Prostate gland (tissue), 2 donors: Measurements from ENCODE around the gene BHMT2. TPM values are rescaled to one million over a fixed set of nuclear protein-coding genes. Genes with fewer than 3 reads are reported as not detected.

Experiments
- DNase-seq: peaks from one replicate; pipeline ENCODE4 v3.0.0-alpha.2; 2019; ENCODE audit warnings: low spot score
- H3K27ac ChIP-seq, 2 donors: fragments of 200-600 bp; sonication (generic); 2 replicates each; pipeline ENCODE4 v1.5.1; 2017 to 2019
- H3K27me3 ChIP-seq: fragments of 200-600 bp; sonication (generic); replicated peaks from 2 replicates; pipeline ENCODE4 v1.5.1; 2019; ENCODE audit not compliant: insufficient read depth
- H3K36me3 ChIP-seq, 2 donors: fragments of 200-600 bp; sonication (generic); 1 replicate in 1 of 2; 2 replicates in 1 of 2; pipeline versions ENCODE4 v1.5.1 to v1.8.1; 2017 to 2019
- H3K4me1 ChIP-seq: fragments of 200-600 bp; sonication (generic); replicated peaks from 2 replicates; pipeline ENCODE4 v1.5.1; 2019
- H3K4me3 ChIP-seq, 2 donors: fragments of 200-600 bp; sonication (generic); 2 replicates each; pipeline ENCODE4 v1.5.1; 2017 to 2019
- H3K9me3 ChIP-seq: fragments of 200-600 bp; sonication (generic); 2 replicates; pipeline ENCODE4 v1.5.1; 2017
- CTCF ChIP-seq, 4 experiments: fragments of 200-600 bp in 2 of 4; fragments of 450-650 bp in 2 of 4; sonication (generic) in 2 of 4; IDR thresholded peaks; 1 replicate in 3 of 4; 2 replicates in 1 of 4; pipeline ENCODE4 v1.5.1; 2016 to 2019; ENCODE audit warnings: antibody characterized with exemption in 4 of 4, mild to moderate bottlenecking in 2 of 4, moderate library complexity in 2 of 4
- POLR2A ChIP-seq: fragments of 450-650 bp; IDR thresholded peaks from one replicate; pipeline ENCODE4 v1.6.1; 2016; ENCODE audit warnings: antibody characterized with exemption, mild to moderate bottlenecking
- POLR2AphosphoS5 ChIP-seq: sonication (generic); formaldehyde crosslinking; IDR thresholded peaks from one replicate; pipeline ENCODE4 v1.6.1; 2017; ENCODE audit warnings: antibody characterized with exemption
- WGBS: methylation state at CpG from one replicate; pipeline ENCODE4 v1.1.5; 2018; 5-methylcytosine and 5-hydroxymethylcytosine counted together
- intact Hi-C: fragments of 100-400 bp; cut with DNase I; formaldehyde crosslinking; loops from one replicate; pipeline ENCODE4 v1.14.2; 2022
- total RNA-seq, 2 donors: library from RNA; depleted of rRNA; stranded (reverse); fragments of >200 nt; gene quantifications; one replicate each; pipeline ENCODE4 v1.1.0, GENCODE V29; 2016

BHMT2 gene
- total RNA-seq, 2 donors from 2014 or later = 4.0 to 7.4 TPM

GRCh38 chr5:79120221-79120620 lies 50.7 kb downstream of the BHMT2 start:
- H3K4me1 ChIP-seq = no peaks in the 10 kb centered on the region
- no peak for DNase-seq
- 89% methylated on average over 4 of the region's 4 CpGs for WGBS
- H3K27me3 ChIP-seq = no peaks in the 10 kb centered on the region
- no peak overlapping the region for H3K27ac ChIP-seq
- no peak overlapping the region for H3K4me3 ChIP-seq
- H3K9me3 ChIP-seq = no peaks in the 10 kb centered on the region
- TF ChIP-seq POLR2A (no peak), POLR2AphosphoS5 (no peak), CTCF (IDR thresholded peaks at IDR 0.05) (no peak)
- no peaks in the 10 kb centered on the region for H3K36me3 ChIP-seq
- intact Hi-C loops = no loop called here

- DNase-seq = no peak
- intact Hi-C loops = no loop called here
- no peak overlapping the region for H3K27ac ChIP-seq
- no peaks in the 10 kb centered on the region for H3K27me3 ChIP-seq
- H3K36me3 ChIP-seq = no peaks in the 10 kb centered on the region
- no peaks in the 10 kb centered on the region for H3K4me1 ChIP-seq
- TF ChIP-seq CTCF (IDR thresholded peaks at IDR 0.05) (no peak), POLR2A (no peak), POLR2AphosphoS5 (no peak)
- H3K4me3 ChIP-seq = no peak overlapping the region
- H3K9me3 ChIP-seq = no peaks in the 10 kb centered on the region
Measured at GRCh38 chr5:79122973-79123372, 53.4 kb downstream of the BHMT2 start.

- no peak overlapping the region for H3K27ac ChIP-seq
- no peaks in the 10 kb centered on the region for H3K4me1 ChIP-seq
- H3K36me3 ChIP-seq = no peaks in the 10 kb centered on the region
- intact Hi-C loops = no loop called here
- no peak overlapping the region for H3K4me3 ChIP-seq
- no peaks in the 10 kb centered on the region for H3K27me3 ChIP-seq
- DNase-seq = no peak
- TF ChIP-seq POLR2A (no peak), POLR2AphosphoS5 (no peak), CTCF (IDR thresholded peaks at IDR 0.05) (no peak)
- no peaks in the 10 kb centered on the region for H3K9me3 ChIP-seq
- WGBS = 81% methylated on average over 1 of the region's 1 CpG
Measured at GRCh38 chr5:79124607-79125006, 55.0 kb downstream of the BHMT2 start.

GRCh38 chr5:79130781-79131180 lies 61.2 kb downstream of the BHMT2 start:
- Histone ChIP-seq H3K36me3 (no peaks in the 10 kb centered on the region), H3K9me3 (no peaks in the 10 kb centered on the region), H3K27ac (no peak overlapping the region), H3K4me3 (no peak overlapping the region), H3K4me1 (no peaks in the 10 kb centered on the region), H3K27me3 (no peaks in the 10 kb centered on the region)
- 66% methylated on average over 6 of the region's 6 CpGs for WGBS
- no peak for DNase-seq
- TF ChIP-seq CTCF (IDR thresholded peaks at IDR 0.05) = no peak
- no peak for TF ChIP-seq POLR2A
- no peak for TF ChIP-seq POLR2AphosphoS5
- intact Hi-C loops = no loop called here

GRCh38 chr5:79133121-79133656 lies 63.6 kb downstream of the BHMT2 start:
- intact Hi-C loops = loop anchor here (1.0 to 2.0 kb wide), 2 partner anchors 108 to 332 kb away; no protein-coding TSS in a partner anchor
- peak overlapping the region in 1 of 2 donors; percentile 23 for H3K4me3 ChIP-seq
- H3K9me3 ChIP-seq = no peaks in the 10 kb centered on the region
- H3K4me1 ChIP-seq = no peaks in the 10 kb centered on the region
- peak overlapping the region; percentile 55 for H3K27ac ChIP-seq
- H3K27me3 ChIP-seq = no peaks in the 10 kb centered on the region
- TF ChIP-seq POLR2A (no peak), CTCF (IDR thresholded peaks at IDR 0.05) (peak; percentile 18 to 71 (median 61))
- 5% methylated on average over 4 of the region's 4 CpGs for WGBS
- no peaks in the 10 kb centered on the region for H3K36me3 ChIP-seq
- DNase-seq = no peak
